MM.1S (cell line): Measurements from ENCODE around the gene TMEM248.

Experiments used
- CTCF ChIP-seq: fragments of 300-600 bp; sonication (generic); IDR thresholded peaks from 2 replicates; pipeline ENCODE4 v1.5.1; 2016; ENCODE audit warnings: antibody characterized with exemption, low read length, mixed read lengths
- EZH2 ChIP-seq: fragments of 300-600 bp; sonication (generic); optimal IDR thresholded peaks from 2 replicates; pipeline ENCODE3; 2017; ENCODE audit warnings: low read depth, mild to moderate bottlenecking, antibody characterized with exemption, low read length, mixed read lengths

- no peak for TF ChIP-seq EZH2
- TF ChIP-seq CTCF: no peak
Observed at GRCh38 chr7:66961096-66961495, 40.1 kb downstream of the TMEM248 start.
